HG02970 (cell line): Measurements from ENCODE around the gene COMMD9.

Experiments
- ATAC-seq: cut with Tn5 transposase; IDR thresholded peaks from one replicate; pipeline ENCODE4 v1.9.1; 2021; ENCODE audit warnings: mild to moderate bottlenecking, moderate library complexity, moderate number of reproducible peaks; ENCODE audit not compliant: unreplicated experiment, low FRiP score

COMMD9 gene

DNA sequence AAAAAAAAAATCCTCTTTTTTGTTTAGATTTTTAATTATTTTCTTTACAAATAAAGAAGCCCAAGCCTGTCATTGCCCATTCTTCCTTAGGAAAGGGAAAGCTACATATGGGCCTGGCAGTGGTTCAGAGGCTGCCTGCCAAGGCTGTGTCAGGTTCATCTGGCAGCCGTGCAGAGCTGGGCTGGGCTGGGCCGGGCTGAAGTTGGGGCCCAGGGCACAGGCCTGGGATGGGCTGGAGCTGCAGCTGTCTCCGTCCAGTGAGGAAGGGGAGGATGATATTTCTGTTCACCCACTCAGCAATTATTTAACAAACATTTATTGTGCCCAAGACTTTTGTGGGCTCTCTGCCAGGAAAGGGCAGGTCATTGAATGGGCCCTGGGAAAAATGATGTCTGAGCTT lies 11.4 kb upstream of the COMMD9 start:
- no peak for ATAC-seq

DNA sequence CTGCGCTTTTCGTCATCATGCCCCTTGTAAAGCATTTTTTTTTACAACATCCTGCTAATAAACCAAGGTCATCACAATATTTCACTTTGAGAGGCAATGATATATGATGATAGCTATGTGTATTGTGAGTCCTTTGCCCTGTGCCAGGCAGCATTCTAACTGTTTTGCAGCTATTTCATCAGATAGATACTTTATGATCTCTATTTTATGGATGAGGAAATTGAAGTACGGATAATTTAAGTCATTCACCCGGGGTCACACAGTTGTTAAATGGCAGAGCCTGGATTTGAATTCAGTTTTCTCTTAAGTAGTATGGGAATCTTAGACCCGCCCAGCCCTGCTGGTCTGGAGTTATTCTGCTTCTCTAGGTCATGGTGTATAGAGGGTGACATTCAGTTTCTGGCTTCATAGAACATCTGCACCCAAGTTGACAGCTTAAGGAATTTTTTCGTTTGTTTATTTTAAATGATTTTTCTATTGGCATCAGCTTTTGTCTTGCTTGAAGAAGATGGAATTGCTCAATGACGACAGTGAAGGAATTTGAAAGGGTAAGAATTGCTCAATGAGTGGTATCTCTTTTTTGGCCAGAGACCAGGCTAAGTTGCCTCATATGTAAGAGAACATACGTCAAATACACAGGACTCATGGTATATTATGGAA lies 7.8 kb upstream of the COMMD9 start:
- ATAC-seq: no peak

DNA sequence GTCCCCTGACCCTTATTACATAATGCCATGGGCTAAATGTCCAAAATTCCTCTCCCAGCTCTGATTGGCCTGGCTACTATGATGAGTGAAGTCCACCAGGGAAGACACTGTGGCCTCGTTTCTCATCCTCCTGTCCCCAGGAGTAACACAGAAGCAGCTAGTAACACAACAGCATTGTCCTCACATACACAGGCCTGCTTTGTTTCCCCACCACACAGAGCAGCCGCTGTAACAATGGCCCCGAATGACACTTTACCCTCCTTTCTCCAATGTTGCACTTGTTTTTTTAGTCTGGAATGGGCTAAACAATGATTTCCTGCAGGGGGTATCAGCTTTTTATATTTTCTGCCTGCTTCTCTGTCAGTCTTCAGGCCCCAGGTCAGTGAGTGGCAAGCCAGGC lies 6.7 kb upstream of the COMMD9 start, which contains the start of gene PRR5L:
Gene PRR5L, plus strand, starts transcription at position 363 of the 400 bp plus-strand sequence. CDS start 104,834 bp downstream, outside the sequence.
- ATAC-seq: no peak

DNA sequence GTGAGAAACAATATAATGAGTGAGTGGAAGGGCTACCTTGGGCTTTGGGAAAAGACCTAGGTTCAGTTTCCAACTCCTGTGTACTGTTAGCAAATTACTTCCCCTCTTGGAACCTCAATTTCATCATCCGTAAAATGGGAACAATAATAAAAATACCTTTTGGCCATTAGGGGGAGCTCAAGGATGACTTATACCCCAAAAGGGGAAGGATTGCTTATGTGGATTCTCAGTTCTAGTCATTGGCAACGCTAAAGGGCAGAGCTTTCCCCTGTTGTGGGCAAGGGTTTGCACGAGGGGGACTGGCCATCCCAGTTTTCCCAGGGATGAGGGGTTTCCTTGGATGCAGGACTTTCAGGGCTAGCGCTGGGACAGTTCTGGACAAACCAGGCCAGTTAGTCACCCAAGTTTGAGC lies 3.1 kb upstream of the COMMD9 start:
- ATAC-seq: no peak

DNA sequence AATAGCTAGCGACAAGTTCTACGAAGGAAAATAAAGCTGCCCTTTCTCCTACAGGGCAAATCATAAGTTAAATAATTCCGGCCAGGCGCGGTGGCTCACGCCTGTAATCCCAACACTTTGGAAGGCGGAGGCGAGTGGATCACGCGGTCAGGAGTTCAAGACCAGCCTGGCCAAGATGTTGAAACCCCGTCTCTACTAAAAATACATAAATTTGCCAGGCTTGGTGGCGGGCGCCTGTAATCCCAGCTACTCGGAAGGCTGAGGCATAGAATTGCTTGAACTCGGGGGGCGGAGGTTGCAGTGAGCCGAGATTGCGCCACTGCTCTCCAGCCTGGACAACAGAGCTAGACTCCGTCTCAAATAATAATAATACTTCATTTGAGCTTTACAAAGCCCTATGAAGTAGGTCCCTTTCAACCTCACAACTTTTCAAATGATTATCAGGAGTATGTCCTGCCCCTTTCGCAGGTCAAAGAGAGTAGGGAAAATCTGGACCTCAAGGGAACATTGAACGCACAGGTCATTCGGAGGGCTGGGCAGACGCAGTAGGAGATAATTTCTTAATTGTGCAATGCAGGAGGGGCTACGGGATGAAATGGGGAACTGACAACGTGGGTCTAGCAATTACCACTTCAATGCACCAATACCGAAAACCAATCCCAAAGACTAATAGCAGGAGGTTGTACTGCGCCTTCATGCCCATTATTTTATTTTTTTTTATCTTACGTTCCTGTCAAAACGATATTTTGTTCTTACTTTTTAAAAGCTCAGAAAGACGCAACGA lies 590 bp downstream of the COMMD9 start:
- ATAC-seq: no peak

DNA sequence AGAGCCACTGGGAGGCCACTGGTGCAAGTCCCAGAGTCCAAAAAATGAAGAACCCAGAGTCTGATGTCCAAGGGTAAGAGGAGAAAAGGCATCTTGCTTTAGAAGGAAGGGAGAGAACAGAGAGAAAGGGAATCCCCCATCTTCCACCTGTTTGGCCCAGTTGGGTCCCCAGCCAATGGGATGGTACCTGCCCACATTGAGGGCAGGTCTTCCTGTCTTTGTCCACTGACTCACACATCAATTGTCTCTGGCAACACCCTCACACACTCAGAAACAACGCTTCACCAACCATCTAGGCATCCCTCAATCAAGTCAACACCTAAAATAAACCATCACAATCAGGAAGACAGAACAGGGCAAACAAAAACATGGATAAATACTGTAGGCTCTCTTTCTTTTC lies 6.3 kb downstream of the COMMD9 start:
- ATAC-seq: no peak

DNA sequence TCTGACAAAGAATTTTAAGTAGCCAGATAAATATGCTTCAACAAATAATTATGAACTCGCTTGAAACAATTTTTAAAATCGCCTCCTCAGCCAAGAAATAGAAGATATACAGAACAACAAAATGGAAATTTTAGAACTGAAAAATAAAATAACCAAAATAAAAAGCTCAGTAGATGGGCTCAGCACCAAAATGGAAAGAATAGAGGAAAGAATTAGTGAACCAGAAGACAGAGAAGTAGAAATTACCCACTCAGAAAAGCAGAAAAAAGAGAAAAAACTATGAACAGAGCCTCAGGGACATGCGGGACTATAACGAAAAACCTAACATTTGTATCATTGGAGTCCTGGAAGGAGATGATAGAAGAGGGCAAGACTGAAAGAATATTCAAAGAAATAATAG lies 7.4 kb downstream of the COMMD9 start:
- ATAC-seq: no peak

DNA sequence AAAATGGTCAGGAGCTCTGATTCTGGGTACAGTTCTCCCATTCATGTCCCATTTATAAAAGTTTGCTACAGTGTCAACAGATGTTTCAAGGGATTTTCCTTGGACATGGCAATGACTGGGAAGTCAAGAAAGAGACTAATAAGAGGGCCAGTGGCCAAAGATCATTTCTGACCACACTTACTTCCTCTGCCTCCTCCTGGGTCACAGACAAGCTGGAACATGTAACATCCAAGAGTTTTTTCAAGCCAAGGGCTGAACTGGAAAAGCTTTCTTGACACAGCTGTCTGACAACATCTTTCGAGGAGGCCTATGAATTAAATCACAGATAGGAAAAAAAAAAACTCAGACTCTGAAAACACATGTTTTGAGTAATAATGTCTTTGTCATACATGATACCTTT lies 8.7 kb downstream of the COMMD9 start:
- no peak for ATAC-seq

DNA sequence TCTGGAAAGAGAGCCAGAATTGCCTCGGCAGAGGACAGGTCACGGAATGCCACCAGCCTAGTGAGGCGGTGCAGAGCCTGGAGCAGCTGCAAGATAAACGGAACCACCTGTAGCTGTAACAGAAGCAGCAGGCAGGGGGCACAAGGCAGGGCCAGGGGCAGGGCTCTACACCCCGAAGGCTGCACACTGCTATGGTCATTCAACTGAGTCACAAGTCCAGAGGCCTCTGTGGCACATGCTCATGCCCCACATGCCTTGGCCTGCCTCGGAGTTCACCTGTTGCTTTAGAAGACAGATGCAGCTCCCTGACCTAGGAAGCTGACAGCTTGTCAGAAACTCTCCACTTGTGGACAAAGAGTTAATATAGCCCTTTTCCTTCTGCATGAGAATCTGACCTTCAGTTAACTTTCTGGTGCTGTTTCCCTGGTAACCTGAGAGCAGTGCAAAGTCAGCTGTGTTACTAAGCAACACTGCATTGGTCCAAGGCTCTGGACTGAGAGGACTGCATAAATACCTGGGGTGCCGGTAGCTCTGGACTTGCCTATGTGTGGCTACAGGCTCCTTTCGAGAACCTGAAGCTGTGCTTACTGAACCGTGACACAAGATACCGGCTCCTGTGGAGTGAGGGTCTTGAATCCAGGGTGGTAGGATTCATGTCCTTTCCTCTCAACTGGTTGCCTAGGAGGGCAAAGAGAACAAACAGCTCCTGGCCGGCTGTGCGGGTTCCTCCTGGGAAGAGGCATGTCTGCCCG lies 10.5 kb downstream of the COMMD9 start:
- no peak for ATAC-seq

DNA sequence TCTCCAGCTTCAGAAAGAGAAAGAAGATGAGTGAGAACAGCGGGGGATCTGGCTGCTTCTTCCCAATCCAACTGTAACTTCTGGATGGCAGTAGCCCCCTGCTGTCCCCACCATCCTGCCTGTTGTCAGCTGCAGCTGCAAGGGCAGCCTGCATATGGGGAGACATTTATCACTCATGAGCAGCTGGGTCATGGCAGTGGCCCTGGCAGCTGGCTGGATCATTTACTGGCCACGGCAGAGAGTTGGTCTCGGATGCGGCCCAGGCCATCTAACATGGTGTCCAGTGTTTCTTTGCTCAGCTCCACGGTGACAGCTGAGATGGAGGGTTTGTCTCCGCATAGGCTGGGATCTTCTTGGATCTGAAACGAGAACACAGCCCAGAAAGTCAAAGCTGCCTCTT lies 14.8 kb downstream of the COMMD9 start:
- no peak for ATAC-seq

DNA sequence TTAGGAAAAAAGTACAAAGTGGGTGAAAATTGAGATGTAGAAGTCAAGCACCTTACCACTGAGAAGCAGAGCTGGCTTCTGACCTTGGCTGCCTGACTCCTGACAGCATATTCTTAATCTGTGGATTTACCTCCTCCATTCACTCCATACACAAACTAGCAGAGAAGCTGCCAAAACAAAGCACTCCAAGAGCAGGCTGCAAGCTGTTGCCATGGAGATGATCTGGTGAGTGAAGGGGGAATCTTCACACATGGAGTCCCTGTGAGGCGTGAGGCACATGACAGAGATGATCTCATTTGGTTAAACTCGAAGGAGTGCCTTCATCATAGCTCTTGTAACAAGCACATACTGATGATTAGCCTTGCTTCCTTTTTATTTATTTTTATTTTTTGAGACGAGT lies 16.1 kb downstream of the COMMD9 start:
- no peak for ATAC-seq

DNA sequence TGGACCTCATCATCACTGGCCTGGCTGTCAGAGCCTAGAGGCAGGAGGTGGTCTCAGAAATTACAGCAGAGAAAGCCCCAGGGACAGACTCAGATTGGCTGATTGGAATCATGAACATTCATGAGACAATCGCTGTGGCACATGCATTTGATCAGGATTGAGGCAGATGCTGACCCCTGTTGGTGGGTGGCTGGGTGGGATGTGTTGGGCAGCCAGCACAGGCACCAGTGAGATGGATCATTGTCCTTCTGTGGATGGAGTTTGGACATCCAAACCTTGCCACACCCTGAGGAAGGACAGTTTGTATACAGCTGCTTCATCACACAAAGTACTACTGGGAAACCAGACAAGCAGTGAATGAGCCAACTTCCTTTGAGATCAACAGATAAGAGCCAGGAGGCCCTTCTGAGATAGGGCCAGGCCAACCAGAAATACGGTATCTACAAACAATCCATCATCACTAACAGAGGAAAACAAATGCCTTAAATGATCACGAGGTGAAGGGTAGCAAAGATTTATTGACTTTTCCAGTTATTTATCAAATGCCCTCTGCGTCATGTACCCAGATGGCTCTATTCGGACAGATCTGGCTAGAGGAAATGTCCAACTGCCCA lies 17.3 kb downstream of the COMMD9 start:
- ATAC-seq: no peak

DNA sequence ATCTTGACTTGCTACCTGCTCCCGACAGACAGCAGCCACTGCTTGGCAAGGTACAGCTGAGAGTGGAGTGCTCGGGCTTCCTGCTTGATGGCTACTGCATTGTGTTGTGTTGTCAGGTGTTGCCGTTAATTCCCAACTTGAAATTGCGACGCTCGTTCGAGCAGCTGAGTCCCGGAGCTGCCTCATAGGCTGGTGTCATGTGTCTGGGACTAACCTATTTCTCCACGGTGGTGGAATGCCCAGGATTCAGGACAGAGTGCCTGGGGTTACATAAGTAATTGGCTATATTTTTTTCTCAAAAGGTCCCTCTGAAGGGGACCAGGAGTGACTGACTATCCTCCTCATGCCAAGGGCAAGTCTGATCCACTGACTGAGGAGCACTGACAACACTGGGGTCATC lies 18.5 kb downstream of the COMMD9 start:
- no peak for ATAC-seq

DNA sequence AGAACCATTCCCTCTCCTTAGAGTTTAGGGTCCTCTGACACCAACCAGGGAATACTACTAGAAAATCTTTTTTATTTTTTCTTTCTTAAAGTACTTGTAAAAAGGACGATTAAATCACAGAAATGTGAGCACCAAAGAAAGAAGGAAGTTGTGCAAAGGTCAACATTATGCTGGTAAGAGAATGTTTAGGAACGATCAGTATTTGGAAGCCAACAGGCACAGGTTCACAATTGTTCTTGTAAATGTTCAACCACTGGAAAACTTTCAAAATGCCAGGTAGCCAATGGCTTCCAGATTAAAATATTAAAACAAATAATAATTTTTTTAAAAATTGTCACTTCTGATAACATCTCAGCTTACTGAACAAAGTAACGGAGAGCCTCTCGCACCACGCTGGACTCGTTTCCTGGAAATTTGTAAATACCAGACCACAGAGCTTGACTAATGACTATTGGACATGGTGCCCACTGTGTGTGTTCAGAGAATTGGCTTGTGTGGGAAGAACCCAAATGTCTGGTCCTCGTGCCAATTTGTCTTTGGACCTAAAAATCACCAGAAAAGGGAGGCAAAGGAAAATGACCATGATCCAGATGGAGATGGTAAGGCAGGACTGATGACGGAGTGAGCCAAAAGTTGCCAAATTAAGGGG lies 20.8 kb downstream of the COMMD9 start:
- ATAC-seq: no peak

DNA sequence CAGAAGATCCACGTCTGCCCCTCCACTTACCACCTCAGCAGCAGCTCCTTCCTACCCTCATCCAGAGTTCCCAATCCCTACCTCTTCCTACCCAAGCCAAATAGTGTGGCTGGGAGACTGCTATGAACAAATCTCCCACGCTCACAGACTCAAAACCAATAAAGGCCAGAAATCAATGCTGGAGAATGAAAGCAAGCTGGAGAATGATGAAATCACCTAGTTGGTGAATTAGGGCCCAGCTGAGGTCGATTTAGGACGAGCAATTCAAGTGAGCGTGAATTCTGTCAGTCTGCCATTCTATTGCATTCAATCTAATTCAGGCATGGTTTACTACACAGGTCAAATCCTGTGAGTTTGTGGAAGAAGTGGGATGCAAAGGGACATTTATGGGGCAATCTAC lies 22.5 kb downstream of the COMMD9 start:
- ATAC-seq: no peak

DNA sequence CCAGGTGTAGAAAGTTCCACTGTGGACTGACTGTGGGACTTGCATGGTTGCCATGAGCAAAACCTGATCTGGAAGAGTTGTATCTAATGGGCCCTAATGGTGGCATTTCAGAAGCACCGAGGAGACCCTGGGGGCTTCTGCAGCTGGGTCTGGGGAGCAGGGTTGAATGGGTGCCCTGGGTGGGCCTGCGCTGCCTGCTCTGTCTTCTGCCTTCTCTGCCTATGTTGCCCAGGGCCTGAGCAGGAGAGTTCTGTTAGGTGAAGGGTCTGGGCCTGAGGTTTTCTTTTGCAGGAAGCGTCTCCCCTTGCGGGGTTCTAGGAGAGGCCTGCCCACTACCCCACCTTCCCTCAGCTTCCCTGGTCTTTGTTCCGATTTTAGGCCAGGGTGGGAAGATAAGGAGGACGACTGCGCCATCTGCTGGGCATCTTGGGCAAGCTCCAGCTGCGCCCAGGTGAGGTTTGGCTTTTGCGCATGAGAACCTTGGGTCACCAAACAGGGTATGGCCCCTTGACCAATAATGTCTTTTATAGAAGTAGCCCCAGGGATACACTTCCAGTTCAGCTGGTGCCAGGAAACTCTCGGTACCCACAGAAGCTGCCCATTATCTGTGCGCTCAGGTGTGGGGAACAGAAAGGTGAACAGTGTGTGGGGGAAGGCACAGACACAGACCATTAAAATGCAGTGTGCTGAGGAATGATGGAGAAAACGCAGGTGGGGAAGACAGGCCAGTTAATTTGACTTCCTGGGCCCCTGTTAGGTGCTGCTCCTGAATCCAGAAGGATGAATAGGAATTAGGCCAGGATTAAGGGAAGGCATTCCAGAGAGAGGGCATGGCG lies 23.2 kb downstream of the COMMD9 start:
- ATAC-seq: no peak

DNA sequence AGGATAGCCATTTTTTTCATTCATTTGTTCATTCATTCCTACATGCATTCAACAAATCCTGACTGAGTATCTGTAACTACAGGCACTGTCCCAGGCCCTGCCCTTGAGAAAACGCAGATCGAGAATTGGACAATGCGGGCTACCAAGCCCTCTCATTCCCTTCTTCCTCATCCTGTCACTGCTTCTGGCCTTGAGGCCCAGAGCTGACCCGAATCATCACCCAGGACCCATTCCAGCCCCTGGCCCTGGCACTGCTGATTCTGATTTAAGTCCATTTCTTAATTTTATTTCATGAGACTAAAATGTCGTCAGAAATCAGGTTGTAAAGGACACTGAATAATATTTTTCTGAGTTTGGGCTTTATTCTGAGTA lies 24.3 kb downstream of the COMMD9 start:
- no peak for ATAC-seq

DNA sequence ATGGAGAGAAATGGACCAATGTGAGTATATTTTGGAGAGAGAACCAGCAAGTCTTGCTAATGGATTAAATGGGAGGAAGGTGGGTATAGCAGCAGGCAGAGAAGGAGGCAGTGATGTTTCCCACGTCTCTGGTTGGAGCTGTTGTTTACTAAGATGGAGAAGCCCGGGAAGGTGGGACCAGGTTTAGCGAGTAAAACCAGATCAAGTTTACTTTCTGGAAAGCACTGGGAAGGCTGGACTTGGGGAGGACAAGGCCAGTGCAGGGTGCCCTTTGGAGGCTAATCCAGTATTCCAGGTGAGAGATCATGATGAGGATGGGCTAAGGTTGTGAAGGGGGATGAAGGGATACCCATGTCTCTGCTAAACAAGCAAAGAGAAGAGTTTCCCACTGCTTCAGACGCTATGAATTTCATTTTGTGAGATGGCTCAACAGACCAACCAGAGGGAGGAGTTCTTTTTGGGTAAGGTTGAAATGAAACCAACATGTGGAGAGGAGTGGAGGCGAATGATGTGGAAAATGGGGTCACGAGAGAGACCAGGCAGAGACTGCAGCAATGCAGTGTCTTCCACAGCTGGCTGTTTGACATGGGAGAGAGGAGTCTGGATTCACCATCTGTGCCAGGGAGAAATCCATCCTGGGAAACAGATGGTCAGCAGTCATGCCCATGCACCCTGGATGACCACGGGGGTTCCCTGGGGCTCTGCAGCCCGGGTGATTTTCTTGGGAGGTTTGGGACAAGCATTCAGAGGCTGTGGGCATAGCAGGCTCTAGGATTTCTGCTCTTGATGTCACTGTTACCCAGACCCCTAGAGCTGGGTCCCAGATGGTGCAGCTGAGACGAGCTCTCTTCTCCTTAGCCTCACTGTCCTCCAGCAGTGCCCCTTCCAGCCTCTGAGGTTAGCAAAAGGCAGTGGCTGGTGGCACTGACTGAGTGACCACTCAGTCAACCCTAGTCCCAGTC lies 24.9 kb downstream of the COMMD9 start:
- ATAC-seq: no peak

DNA sequence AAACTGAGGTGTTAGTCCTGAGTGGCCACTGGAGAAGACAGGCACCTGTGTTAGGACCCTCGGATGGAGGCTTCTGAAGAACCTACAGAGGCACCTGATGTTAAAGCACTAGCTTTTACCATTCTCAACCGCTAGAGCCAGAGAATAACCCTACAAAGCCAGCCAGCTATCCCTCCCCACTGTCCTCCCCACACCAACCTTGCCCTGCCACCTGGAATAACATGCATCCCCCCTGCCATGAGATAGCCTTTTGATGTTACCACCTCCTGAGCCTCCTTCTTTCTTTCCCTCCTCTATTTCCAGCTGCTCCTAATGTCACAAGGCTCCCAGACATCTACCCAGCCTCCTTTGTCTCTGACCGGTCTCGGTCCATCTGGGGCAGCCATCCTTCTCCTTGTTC lies 28.1 kb downstream of the COMMD9 start:
- ATAC-seq: no peak
